ENCODE results near the gene MARS1.
"Not testable (repeated sequence)": the region's sequence is repeated elsewhere in the genome, so short reads cannot be mapped to it uniquely, and the experiment has no call there.

The MARS1 gene

DNA sequence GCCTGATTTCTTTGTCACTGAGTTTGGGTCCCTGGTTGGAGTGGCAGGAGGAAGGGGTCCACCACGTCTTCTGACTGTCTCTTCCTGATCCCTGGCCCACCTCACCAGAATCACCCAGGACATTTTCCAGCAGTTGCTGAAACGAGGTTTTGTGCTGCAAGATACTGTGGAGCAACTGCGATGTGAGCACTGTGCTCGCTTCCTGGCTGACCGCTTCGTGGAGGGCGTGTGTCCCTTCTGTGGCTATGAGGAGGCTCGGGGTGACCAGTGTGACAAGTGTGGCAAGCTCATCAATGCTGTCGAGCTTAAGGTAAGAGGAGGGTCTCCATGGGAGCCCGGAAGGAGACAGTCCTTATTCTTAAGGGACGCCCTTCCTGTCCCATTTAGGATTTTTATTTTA is 12.3 kb downstream of the MARS1 start:
- H3K9me3 ChIP-seq (ENCODE audit: control insufficient read depth in 5 of 5, low read length in 5 of 5), result no peaks in the 10 kb centered on the region
- no peak overlapping the region for H3K27ac ChIP-seq (ENCODE audit: low read depth, low read length)
- H3K4me3 ChIP-seq (ENCODE audit: low read depth in 1 of 5, low read length in 5 of 5), result no peak overlapping the region
- no peaks in the 10 kb centered on the region for H3K4me1 ChIP-seq (ENCODE audit: control insufficient read depth in 5 of 5, insufficient read depth in 5 of 5, low read length in 5 of 5)
- no peaks in the 10 kb centered on the region for H3K27me3 ChIP-seq (ENCODE audit: control insufficient read depth in 5 of 5, insufficient read depth in 4 of 5, low read length in 5 of 5)
- H3K36me3 ChIP-seq (ENCODE audit: control insufficient read depth in 5 of 5, insufficient read depth in 5 of 5, low read length in 5 of 5), result peaks cover 16 to 81% (median 63%) of the 10 kb centered on the region in 5 donors
- H3K9ac ChIP-seq (ENCODE audit: low read length in 5 of 5), result no peak overlapping the region

DNA sequence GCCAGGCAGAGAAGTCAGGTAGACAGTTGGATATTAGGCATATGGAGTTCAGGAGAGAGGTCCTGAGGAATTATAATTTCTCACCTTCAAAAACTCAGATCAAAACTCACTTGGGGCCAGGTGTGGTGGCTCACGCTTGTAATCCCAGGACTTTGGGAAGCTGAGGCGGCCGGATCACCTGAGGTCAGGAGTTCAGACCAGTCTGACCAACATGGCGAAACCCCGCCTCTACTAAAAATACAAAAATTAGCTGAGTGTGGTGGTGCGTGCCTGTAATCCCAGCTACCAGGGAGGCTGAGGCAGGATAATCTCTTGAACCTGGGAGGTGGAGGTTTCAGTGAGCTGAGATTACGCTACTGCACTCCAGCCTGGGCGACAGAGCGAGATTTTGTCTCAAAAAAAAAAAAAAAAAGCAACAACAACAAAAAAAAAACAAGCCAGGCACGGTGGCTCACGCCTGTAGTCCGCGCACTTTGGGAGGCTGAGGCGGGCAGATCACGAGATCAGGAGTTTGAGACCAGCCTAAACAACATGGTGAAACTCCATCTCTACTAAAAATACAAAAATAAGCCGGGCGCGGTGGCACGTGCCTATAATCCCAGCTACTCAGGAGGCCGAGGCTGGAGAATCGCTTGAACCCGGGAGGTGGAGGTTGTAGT is 14.6 kb downstream of the MARS1 start:
- peaks cover 9 to 81% (median 65%) of the 10 kb centered on the region in 5 donors for H3K36me3 ChIP-seq (ENCODE audit: control insufficient read depth in 5 of 5, insufficient read depth in 5 of 5, low read length in 5 of 5)
- not testable (repeated sequence) for H3K4me1 ChIP-seq (ENCODE audit: control insufficient read depth in 5 of 5, insufficient read depth in 5 of 5, low read length in 5 of 5); H3K9ac ChIP-seq (ENCODE audit: low read length in 5 of 5); H3K27ac ChIP-seq (ENCODE audit: low read depth, low read length); H3K27me3 ChIP-seq (ENCODE audit: control insufficient read depth in 5 of 5, insufficient read depth in 4 of 5, low read length in 5 of 5); H3K9me3 ChIP-seq (ENCODE audit: control insufficient read depth in 5 of 5, low read length in 5 of 5); H3K4me3 ChIP-seq (ENCODE audit: low read depth in 1 of 5, low read length in 5 of 5)

DNA sequence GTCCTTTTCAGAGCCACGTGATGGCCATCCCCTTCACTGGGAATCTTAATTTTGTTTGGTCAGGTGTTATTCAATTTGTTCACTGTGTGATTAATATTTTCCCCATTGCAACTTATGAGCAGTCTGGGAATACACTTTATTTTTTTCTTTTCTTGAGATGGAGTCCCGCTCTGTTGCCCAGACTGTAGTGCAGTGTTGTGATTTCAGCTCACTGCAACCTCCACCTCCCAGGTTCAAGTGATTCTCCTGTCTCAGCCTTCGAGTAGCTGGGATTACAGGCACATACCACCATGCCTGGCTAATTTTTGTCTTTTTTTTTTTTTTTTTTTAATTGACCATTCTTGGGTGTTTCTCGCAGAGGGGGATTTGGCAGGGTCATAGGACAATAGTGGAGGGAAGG is 18.7 kb downstream of the MARS1 start:
- peaks cover 5 to 73% (median 49%) of the 10 kb centered on the region in 5 donors for H3K36me3 ChIP-seq (ENCODE audit: control insufficient read depth in 5 of 5, insufficient read depth in 5 of 5, low read length in 5 of 5)
- not testable (repeated sequence) for H3K27me3 ChIP-seq (ENCODE audit: control insufficient read depth in 5 of 5, insufficient read depth in 4 of 5, low read length in 5 of 5); H3K9me3 ChIP-seq (ENCODE audit: control insufficient read depth in 5 of 5, low read length in 5 of 5)

DNA sequence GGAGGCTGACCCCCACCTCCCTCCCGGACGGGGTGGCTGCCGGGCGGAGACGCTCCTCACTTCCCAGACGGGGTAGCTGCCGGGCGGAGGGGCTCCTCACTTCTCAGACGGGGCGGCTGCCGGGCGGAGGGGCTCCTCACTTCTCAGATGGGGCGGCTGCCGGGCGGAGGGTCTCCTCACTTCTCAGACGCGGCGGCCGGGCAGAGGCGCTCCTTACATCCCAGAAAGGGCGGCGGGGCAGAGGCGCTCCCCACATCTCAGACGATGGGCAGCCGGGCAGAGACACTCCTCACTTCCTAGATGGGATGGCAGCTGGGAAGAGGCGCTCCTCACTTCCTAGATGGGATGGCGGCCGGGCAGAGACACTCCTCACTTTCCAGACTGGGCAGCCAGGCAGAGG is 19.9 kb downstream of the MARS1 start:
- H3K9ac ChIP-seq (ENCODE audit: low read length in 5 of 5); H3K27ac ChIP-seq (ENCODE audit: low read depth, low read length); H3K9me3 ChIP-seq (ENCODE audit: control insufficient read depth in 5 of 5, low read length in 5 of 5); H3K27me3 ChIP-seq (ENCODE audit: control insufficient read depth in 5 of 5, insufficient read depth in 4 of 5, low read length in 5 of 5); H3K4me3 ChIP-seq (ENCODE audit: low read depth in 1 of 5, low read length in 5 of 5); H3K4me1 ChIP-seq (ENCODE audit: control insufficient read depth in 5 of 5, insufficient read depth in 5 of 5, low read length in 5 of 5): not testable (repeated sequence)
- peaks cover 11 to 76% (median 55%) of the 10 kb centered on the region in 5 donors for H3K36me3 ChIP-seq (ENCODE audit: control insufficient read depth in 5 of 5, insufficient read depth in 5 of 5, low read length in 5 of 5)

More for the DNA sequence above, 18.7 kb downstream of the MARS1 start:
- H3K4me3 ChIP-seq (ENCODE audit: low read depth in 1 of 5, low read length in 5 of 5); H3K4me1 ChIP-seq (ENCODE audit: control insufficient read depth in 5 of 5, insufficient read depth in 5 of 5, low read length in 5 of 5); H3K9ac ChIP-seq (ENCODE audit: low read length in 5 of 5); H3K27ac ChIP-seq (ENCODE audit: low read depth, low read length): not testable (repeated sequence)

DNA sequence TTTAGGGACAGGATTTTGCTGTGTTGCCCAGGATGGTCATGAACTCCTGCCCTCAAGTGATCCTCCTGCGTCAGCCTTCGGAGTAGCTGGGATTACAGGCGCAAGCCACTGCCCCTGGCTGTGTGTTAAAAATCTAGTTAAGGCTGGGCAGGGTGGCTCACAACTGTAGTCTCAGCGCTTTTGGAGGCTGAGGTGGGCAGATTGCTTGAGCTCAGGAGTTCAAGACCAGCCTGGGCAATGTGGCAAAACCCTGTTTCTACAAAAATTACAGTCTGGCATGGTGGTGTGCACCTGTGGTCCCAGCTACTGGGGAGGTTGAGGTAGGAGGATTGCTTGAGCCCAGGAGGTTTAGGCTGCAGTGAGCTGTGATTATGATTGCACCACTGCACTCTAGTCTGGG is 23.3 kb downstream of the MARS1 start:
- no peak overlapping the region for H3K4me3 ChIP-seq (ENCODE audit: low read depth in 1 of 5, low read length in 5 of 5)
- H3K27ac ChIP-seq (ENCODE audit: low read depth, low read length), result no peak overlapping the region
- H3K36me3 ChIP-seq (ENCODE audit: control insufficient read depth in 5 of 5, insufficient read depth in 5 of 5, low read length in 5 of 5), result peaks cover 21 to 74% (median 60%) of the 10 kb centered on the region in 5 donors
- H3K9me3 ChIP-seq (ENCODE audit: control insufficient read depth in 5 of 5, low read length in 5 of 5), result no peaks in the 10 kb centered on the region
- H3K4me1 ChIP-seq (ENCODE audit: control insufficient read depth in 5 of 5, insufficient read depth in 5 of 5, low read length in 5 of 5), result no peaks in the 10 kb centered on the region
- no peak overlapping the region for H3K9ac ChIP-seq (ENCODE audit: low read length in 5 of 5)
- H3K27me3 ChIP-seq (ENCODE audit: control insufficient read depth in 5 of 5, insufficient read depth in 4 of 5, low read length in 5 of 5), result no peaks in the 10 kb centered on the region

DNA sequence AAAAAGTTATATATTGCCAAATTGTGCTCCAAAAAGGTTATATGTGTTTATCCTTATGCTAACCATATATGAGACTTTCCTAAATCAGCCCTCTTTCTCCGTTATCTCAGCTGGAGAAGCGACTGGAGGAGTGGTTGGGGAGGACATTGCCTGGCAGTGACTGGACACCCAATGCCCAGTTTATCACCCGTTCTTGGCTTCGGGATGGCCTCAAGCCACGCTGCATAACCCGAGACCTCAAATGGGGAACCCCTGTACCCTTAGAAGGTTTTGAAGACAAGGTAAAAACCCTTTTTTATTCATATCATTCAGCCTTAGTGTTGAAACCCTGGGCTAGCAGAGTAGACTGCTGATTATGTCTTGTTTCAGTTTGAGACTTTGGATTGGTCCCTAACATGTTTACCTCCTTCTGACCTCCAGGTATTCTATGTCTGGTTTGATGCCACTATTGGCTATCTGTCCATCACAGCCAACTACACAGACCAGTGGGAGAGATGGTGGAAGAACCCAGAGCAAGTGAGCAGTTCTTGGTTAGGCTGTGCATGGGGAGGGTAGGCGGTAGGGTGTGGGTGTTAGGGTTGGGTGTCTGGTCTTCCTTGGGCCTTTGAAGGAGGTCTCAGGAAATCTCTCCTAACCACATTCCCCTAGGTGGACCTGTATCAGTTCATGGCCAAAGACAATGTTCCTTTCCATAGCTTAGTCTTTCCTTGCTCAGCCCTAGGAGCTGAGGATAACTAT is 23.9 kb downstream of the MARS1 start:
- Histone ChIP-seq H3K4me3 (ENCODE audit: low read depth in 1 of 5, low read length in 5 of 5) (no peak overlapping the region), H3K9me3 (ENCODE audit: control insufficient read depth in 5 of 5, low read length in 5 of 5) (no peaks in the 10 kb centered on the region), H3K9ac (ENCODE audit: low read length in 5 of 5) (no peak overlapping the region), H3K36me3 (ENCODE audit: control insufficient read depth in 5 of 5, insufficient read depth in 5 of 5, low read length in 5 of 5) (peaks cover 22 to 75% (median 62%) of the 10 kb centered on the region in 5 donors), H3K27me3 (ENCODE audit: control insufficient read depth in 5 of 5, insufficient read depth in 4 of 5, low read length in 5 of 5) (no peaks in the 10 kb centered on the region), H3K4me1 (ENCODE audit: control insufficient read depth in 5 of 5, insufficient read depth in 5 of 5, low read length in 5 of 5) (peaks cover 0 to under 1% (median 0%) of the 10 kb centered on the region in 5 donors), H3K27ac (ENCODE audit: low read depth, low read length) (no peak overlapping the region)

DNA sequence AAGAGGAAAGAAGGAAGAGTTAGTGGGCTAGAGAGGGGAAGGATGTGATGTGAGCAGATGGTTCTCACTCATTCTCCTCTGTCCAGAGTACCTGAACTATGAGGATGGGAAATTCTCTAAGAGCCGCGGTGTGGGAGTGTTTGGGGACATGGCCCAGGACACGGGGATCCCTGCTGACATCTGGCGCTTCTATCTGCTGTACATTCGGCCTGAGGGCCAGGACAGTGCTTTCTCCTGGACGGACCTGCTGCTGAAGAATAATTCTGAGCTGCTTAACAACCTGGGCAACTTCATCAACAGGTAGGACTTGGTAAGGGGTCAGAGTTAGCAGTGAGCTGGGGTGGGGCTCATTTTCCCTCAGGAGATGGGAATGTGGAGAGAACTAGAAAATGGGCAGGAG is 24.8 kb downstream of the MARS1 start:
- Histone ChIP-seq H3K27ac (ENCODE audit: low read depth, low read length) (no peak overlapping the region), H3K27me3 (ENCODE audit: control insufficient read depth in 5 of 5, insufficient read depth in 4 of 5, low read length in 5 of 5) (no peaks in the 10 kb centered on the region), H3K9me3 (ENCODE audit: control insufficient read depth in 5 of 5, low read length in 5 of 5) (no peaks in the 10 kb centered on the region), H3K9ac (ENCODE audit: low read length in 5 of 5) (no peak overlapping the region), H3K4me3 (ENCODE audit: low read depth in 1 of 5, low read length in 5 of 5) (no peak overlapping the region), H3K4me1 (ENCODE audit: control insufficient read depth in 5 of 5, insufficient read depth in 5 of 5, low read length in 5 of 5) (peaks cover 0 to 9% (median 8%) of the 10 kb centered on the region in 5 donors), H3K36me3 (ENCODE audit: control insufficient read depth in 5 of 5, insufficient read depth in 5 of 5, low read length in 5 of 5) (peaks cover 22 to 84% (median 70%) of the 10 kb centered on the region in 5 donors)

DNA sequence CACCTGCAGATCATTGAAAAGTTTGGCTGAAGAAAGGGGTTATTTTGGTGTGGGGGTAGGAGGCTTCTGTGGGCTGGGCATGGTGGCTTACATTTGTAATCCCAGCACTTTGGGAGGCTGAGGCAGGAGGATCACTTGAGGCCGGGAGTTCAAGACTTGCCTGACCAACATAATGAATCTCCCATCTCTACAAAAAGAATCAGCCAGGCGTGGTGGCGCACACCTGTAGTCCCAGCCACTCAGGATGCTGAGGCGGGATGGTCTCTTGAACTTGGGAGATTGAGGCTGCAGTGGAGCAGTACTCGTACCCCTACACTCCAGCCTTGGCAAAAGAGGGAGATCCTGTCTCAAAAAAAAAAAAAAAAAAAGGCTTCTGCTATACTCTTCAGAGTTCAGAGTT is 25.4 kb downstream of the MARS1 start:
- H3K9me3 ChIP-seq (ENCODE audit: control insufficient read depth in 5 of 5, low read length in 5 of 5), result no peaks in the 10 kb centered on the region

DNA sequence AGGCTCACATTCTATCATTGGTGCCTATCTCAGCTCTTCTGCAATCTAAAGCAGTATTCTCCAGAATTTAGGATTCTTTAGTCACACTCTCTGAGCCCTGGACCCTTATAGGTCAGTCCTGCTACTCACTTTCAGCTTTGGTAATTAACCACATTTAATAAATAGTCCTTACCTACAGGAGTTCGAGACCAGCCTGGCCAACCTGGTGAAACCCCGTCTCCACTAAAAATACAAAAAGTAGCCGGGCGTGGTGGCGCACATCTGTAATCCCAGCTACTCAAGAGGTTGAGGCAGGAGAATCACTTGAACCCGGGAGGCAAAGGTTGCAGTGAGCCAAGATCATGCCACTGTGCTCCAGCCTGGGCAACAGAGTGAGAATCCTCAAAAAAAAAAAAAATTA is 25.8 kb downstream of the MARS1 start:
- H3K9ac ChIP-seq (ENCODE audit: low read length in 5 of 5); H3K9me3 ChIP-seq (ENCODE audit: control insufficient read depth in 5 of 5, low read length in 5 of 5); H3K27ac ChIP-seq (ENCODE audit: low read depth, low read length); H3K4me3 ChIP-seq (ENCODE audit: low read depth in 1 of 5, low read length in 5 of 5); H3K27me3 ChIP-seq (ENCODE audit: control insufficient read depth in 5 of 5, insufficient read depth in 4 of 5, low read length in 5 of 5): not testable (repeated sequence)
- peaks cover 6 to 19% (median 18%) of the 10 kb centered on the region in 5 donors for H3K4me1 ChIP-seq (ENCODE audit: control insufficient read depth in 5 of 5, insufficient read depth in 5 of 5, low read length in 5 of 5)
- H3K36me3 ChIP-seq (ENCODE audit: control insufficient read depth in 5 of 5, insufficient read depth in 5 of 5, low read length in 5 of 5), result peaks cover 22 to 87% (median 70%) of the 10 kb centered on the region in 5 donors

More for the DNA sequence above, 25.4 kb downstream of the MARS1 start:
- Histone ChIP-seq H3K27ac (ENCODE audit: low read depth, low read length) (no peak overlapping the region), H3K9ac (ENCODE audit: low read length in 5 of 5) (no peak overlapping the region), H3K36me3 (ENCODE audit: control insufficient read depth in 5 of 5, insufficient read depth in 5 of 5, low read length in 5 of 5) (peaks cover 22 to 87% (median 70%) of the 10 kb centered on the region in 5 donors), H3K27me3 (ENCODE audit: control insufficient read depth in 5 of 5, insufficient read depth in 4 of 5, low read length in 5 of 5) (no peaks in the 10 kb centered on the region), H3K4me3 (ENCODE audit: low read depth in 1 of 5, low read length in 5 of 5) (no peak overlapping the region), H3K4me1 (ENCODE audit: control insufficient read depth in 5 of 5, insufficient read depth in 5 of 5, low read length in 5 of 5) (peaks cover 4 to 15% (median 14%) of the 10 kb centered on the region in 5 donors)

DNA sequence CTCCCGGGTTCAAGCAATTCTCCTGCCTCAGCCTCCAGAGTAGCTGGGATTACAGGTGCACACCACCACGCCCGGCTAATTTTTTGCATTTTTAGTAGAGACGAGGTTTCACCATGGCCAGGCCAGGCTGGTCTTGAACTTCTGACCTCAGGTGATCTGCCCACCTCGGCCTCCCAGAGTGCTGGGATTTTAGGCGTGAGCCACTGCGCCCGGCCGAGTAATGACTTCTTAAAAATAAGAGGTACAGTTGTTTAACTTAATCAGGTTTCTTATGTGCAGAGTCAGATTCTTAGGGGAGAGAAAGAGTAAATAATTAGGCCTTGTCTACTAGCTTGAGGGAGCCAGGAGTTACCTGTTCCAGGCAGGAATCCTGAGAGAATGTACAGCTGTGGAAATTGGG is 26.4 kb downstream of the MARS1 start:
- H3K9me3 ChIP-seq (ENCODE audit: control insufficient read depth in 5 of 5, low read length in 5 of 5); H3K27me3 ChIP-seq (ENCODE audit: control insufficient read depth in 5 of 5, insufficient read depth in 4 of 5, low read length in 5 of 5); H3K4me3 ChIP-seq (ENCODE audit: low read depth in 1 of 5, low read length in 5 of 5); H3K9ac ChIP-seq (ENCODE audit: low read length in 5 of 5): not testable (repeated sequence)
- Histone ChIP-seq H3K27ac (ENCODE audit: low read depth, low read length) (peak overlapping the region; percentile 4), H3K36me3 (ENCODE audit: control insufficient read depth in 5 of 5, insufficient read depth in 5 of 5, low read length in 5 of 5) (peaks cover 19 to 84% (median 70%) of the 10 kb centered on the region in 5 donors), H3K4me1 (ENCODE audit: control insufficient read depth in 5 of 5, insufficient read depth in 5 of 5, low read length in 5 of 5) (peaks cover 8 to 25% (median 24%) of the 10 kb centered on the region in 5 donors)
